Measurements from ENCODE around the gene NLGN2.
A peak's percentile ranks its signal among the peaks of the same experiment; 100 is the strongest.

Gene NLGN2

DNA sequence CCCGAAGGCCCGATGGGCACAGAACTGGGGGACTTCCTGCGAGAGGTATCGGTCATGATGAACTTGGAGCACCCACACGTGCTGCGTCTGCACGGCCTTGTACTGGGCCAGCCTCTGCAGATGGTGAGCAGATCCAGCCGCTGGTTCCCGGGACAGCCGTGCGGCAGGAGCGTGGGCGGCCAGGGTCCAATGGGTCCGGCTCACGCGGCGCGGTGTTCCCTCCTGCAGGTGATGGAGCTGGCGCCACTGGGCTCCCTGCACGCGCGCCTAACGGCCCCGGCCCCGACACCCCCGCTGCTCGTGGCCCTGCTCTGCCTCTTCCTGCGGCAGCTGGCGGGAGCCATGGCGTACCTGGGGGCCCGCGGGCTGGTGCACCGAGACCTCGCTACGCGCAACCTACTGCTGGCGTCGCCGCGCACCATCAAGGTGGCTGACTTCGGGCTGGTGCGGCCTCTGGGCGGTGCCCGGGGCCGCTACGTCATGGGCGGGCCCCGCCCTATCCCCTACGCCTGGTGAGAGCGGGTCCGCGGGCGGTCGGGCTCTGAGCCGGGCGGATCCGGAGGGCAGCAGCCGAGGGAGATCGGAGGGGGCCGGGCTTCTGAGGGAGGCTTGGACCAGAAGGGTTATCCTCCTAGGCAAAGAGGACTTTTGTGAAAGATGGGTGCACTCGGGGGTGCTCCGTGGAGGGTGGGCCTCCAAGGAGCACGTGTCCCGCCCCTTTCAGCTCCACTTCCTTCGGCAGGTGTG, 23.7 kb upstream of the NLGN2 start:
- H3K27me3 Mint-ChIP-seq: peaks cover 35% of the 10 kb centered on the region
- DNase-seq (peak; percentile 78), ATAC-seq (peak; percentile 97)
- peaks cover 9% of the 10 kb centered on the region for H3K4me1 Mint-ChIP-seq
- no peak overlapping the region for H3K27ac Mint-ChIP-seq
- peaks cover 6% of the 10 kb centered on the region for H3K9me3 Mint-ChIP-seq
- peak overlapping the region; percentile 77 for H3K4me3 Mint-ChIP-seq
- H3K36me3 Mint-ChIP-seq (ENCODE audit: low read depth): peaks cover under 1% of the 10 kb centered on the region

GRCh38 chr17:7384489-7385081, 23.1 kb upstream of the NLGN2 start:
- Mint-ChIP-seq H3K4me3 (peak overlapping the region; percentile 77), H3K4me1 (peaks cover 9% of the 10 kb centered on the region), H3K9me3 (no peaks in the 10 kb centered on the region), H3K27me3 (peaks cover 28% of the 10 kb centered on the region), H3K36me3 (ENCODE audit: low read depth) (peaks cover 4% of the 10 kb centered on the region), H3K27ac (peak overlapping the region; percentile 24)
- ATAC-seq (no peak), DNase-seq (no peak)

GRCh38 chr17:7388856-7389255, 18.8 kb upstream of the NLGN2 start:
- peaks cover 11% of the 10 kb centered on the region for H3K36me3 Mint-ChIP-seq (ENCODE audit: low read depth)
- H3K9me3 Mint-ChIP-seq: no peaks in the 10 kb centered on the region
- no peak overlapping the region for H3K27ac Mint-ChIP-seq
- peaks cover 16% of the 10 kb centered on the region for H3K4me1 Mint-ChIP-seq
- ATAC-seq: no peak
- DNase-seq: no peak
- H3K4me3 Mint-ChIP-seq: no peak overlapping the region
- no peaks in the 10 kb centered on the region for H3K27me3 Mint-ChIP-seq

DNA sequence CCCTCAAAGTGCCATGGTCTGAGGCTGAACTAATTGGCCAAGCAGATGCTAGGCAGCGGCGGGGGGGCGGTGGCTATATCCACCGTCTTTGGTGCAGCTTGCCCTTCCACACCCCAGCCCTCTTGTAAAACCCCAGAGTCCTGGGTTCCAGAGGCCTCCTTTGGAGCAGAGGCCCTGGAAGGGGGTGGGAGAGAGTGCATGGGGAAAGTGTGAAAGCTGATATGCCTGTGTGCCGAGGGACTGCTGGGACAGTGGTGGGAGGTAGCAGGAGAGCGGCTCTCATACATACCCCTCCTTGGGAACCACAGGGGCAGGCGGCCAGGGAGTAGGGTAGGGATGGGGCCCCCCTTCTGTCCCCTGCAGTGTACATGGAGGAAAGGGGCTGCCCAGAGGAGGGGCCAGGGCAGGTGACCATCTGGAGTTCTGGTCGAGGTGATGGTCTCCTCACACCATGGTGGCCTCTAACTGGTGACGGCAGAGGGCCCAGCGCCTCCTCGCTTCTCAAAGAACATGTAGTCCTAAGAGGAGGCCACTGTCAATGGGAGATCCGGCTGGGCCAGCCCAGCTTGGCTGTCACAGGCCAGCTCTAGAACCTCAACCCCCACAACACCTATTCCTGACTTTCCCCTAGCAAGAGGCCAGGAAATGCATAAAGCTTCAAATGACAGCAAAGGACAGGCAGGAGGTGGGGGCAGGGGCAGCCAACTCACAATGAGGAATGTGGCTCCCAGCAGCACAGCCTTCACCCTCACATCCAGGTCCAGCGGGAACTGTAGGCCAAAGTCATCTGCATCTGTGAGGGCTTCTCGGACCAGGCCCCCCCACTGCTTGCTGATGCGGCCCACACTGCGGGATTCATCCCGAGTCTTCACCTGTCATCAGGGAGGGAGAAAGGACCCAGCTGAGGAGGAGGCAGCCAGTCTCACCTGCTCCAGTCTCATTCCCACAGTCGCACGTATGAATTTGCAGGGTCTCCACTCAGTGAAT, 17.4 kb upstream of the NLGN2 start:
- no peaks in the 10 kb centered on the region for H3K27me3 Mint-ChIP-seq
- H3K27ac Mint-ChIP-seq: no peak overlapping the region
- no peak for ATAC-seq
- DNase-seq: no peak
- H3K4me1 Mint-ChIP-seq: peaks cover 18% of the 10 kb centered on the region
- H3K4me3 Mint-ChIP-seq: no peak overlapping the region
- H3K36me3 Mint-ChIP-seq (ENCODE audit: low read depth): peaks cover 11% of the 10 kb centered on the region
- no peaks in the 10 kb centered on the region for H3K9me3 Mint-ChIP-seq

- H3K36me3 Mint-ChIP-seq (ENCODE audit: low read depth): peaks cover 11% of the 10 kb centered on the region
- H3K9me3 Mint-ChIP-seq: no peaks in the 10 kb centered on the region
- no peak overlapping the region for H3K27ac Mint-ChIP-seq
- no peak overlapping the region for H3K4me3 Mint-ChIP-seq
- ATAC-seq (no peak), DNase-seq (no peak)
- peaks cover 20% of the 10 kb centered on the region for H3K4me1 Mint-ChIP-seq
- no peaks in the 10 kb centered on the region for H3K27me3 Mint-ChIP-seq
Measured at GRCh38 chr17:7391307-7391706, 16.3 kb upstream of the NLGN2 start.

DNA sequence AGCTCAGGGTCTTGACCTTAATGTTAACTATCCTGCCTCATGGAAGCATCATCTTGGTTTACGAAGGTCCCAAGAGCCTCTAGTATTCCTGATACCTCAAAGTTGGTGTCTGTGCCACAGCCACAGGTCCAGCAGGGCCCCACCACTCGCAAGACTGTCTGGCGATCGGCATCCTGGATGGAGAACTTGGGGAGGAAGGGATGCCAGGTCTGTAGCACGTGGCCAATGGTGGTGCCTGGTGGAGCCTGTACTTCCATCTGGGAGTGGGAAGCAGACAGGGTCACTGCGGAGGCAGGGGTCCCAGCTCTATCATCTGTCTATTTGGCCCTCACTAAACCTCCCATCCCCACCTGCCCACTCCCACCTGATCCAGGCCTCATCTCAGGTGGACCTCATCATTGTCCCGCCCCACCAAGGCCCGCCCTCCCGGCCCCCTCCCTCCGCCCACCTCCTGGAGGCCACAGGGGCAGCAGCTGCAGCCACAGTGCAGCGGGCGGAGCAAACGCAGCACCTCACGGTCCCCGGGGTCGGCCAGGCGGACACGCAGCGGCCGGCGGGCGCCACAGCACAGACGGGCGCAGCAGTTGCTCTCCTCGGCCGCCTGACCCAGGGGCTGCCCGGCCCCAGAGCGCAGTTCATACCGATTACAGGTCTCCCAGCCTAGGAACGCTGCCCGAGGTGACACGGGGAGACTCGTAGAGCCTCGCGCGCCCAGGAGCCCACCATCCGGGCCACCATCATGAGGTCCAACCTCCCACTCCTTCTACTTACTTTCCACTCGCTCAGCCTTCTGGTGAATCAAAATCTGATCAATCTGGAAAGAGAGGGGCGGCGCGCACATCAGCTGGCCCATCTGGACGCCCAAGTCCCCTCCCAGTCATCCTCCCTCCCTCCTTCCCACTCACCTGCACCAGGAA, 14.7 kb upstream of the NLGN2 start:
- ATAC-seq: no peak
- Mint-ChIP-seq H3K4me3 (peak overlapping the region; percentile 94), H3K27me3 (no peaks in the 10 kb centered on the region), H3K27ac (peak overlapping the region; percentile 22), H3K9me3 (no peaks in the 10 kb centered on the region), H3K4me1 (peaks cover 20% of the 10 kb centered on the region), H3K36me3 (ENCODE audit: low read depth) (peaks cover 11% of the 10 kb centered on the region)
- DNase-seq: no peak

DNA sequence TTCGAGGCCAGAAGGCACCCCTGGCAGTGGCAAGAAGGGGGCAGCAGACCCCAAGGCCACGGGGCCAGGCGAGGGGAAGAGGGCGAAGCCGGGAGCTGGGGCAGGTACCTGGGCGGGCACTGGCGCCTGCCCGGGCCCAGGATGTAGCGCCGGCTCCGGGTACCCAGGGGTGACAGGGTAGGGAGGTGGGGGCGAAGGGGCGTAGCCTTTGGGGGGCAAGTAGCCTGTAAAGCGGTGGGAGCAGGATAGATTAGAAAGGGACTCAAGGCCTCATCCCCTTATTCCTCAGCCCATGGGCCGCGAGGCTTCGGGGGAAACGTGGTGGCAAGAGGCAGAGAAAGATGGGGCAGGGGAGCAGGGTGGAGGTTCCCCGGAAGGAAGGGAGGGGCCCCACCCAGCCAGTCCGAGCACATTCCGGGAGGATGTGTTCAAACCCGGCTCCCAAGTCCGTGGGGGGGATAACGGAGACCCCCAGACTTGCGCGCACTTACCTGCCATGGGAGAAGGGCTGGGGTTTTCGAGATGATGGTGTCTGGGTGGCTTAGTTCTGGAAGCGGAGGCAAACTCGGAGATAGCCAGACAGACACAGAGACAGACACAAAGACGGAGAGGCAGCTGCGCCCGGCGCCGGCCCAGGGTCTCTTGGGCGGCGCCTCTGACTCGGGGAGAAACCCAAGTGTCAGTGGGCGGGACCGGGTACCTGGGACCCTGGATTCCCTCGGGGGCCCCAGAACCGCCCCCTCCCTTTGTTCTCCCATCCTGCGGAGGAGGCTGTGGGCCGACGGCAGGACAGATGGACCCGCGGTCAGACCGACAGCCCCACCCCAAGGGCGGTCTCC, 13.8 kb upstream of the NLGN2 start:
- Mint-ChIP-seq H3K4me3 (peak overlapping the region; percentile 94), H3K9me3 (no peaks in the 10 kb centered on the region), H3K27me3 (no peaks in the 10 kb centered on the region), H3K36me3 (ENCODE audit: low read depth) (peaks cover 11% of the 10 kb centered on the region), H3K27ac (peak overlapping the region; percentile 82), H3K4me1 (peaks cover 20% of the 10 kb centered on the region)
- peak; percentile 61 for DNase-seq
- peak; percentile 60 for ATAC-seq

DNA sequence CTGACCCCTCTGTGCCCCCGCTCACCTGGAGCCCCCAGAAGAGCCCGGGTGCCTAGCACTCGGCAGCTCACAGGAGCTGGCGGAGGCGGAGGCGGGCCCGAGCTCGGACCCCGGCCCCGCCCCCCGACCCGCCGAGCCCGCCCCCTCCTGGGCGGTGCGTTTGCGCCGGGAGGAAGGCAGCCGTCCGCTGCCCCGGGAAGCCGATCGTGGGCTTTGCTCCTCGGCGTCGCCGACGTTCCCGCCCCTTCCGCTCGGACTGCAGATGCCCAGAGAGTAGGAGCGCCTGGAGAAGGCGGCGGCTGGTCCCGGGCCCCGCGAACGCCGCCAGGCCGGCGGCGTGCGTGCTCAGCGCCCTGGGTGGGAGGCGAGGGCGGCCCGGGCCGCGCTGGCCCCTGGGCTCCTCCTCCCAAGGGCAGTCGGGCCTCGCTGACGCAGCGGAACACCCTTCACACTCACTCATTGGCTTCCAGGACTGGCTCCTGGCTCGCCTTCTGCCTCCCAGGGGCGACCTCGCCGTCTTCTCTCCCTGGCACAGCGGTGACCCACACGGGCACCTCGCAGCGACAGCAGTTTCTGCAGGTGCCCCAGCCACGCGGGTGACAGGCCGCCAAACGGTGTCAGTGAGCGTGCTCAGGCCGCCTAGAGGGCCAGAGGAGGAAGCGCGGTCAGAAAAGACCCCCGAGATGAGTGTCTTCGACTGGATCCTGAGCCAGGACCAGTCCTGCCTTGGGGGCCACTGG, 13.0 kb upstream of the NLGN2 start, which contains the start of gene PLSCR3:
TSS of gene PLSCR3 (minus strand) at position 74 of the 740 bp plus-strand sequence. CDS start 415 bp downstream, outside the sequence.
- Mint-ChIP-seq H3K27me3 (no peaks in the 10 kb centered on the region), H3K4me3 (peak within 1 kb of the TSS; percentile 94), H3K9me3 (no peaks in the 10 kb centered on the region), H3K27ac (peak within 1 kb of the TSS; percentile 90), H3K36me3 (ENCODE audit: low read depth) (peaks cover 6% of the 10 kb centered on the region), H3K4me1 (peaks cover 20% of the 10 kb centered on the region)
- ATAC-seq (peak; percentile 88), DNase-seq (peak; percentile 89)

DNA sequence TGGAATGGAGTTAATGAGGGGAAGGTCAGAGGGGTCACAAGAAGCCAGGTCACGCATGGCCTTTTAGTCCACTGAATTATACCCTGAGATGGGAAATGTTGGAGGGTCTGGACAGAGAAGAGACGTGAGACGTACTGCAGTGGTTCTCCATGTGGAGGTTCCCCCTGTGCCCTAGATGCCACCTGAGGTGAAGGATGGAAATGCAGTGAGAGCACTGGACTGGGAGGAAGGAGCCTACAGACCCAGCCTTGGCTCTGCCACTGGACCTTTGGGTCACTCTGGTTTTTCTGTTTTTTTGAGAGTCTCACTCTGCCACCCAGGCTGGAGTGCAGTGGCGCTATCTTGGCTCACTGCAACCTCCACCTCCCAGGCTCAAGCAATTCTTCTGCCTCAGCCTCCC, 11.5 kb upstream of the NLGN2 start:
- H3K27me3 Mint-ChIP-seq: no peaks in the 10 kb centered on the region
- ATAC-seq (no peak), DNase-seq (no peak)
- H3K4me1 Mint-ChIP-seq: peaks cover 18% of the 10 kb centered on the region
- no peaks in the 10 kb centered on the region for H3K9me3 Mint-ChIP-seq
- no peak overlapping the region for H3K27ac Mint-ChIP-seq
- H3K36me3 Mint-ChIP-seq (ENCODE audit: low read depth): peaks cover 2% of the 10 kb centered on the region
- peak overlapping the region; percentile 9 for H3K4me3 Mint-ChIP-seq

GRCh38 chr17:7398612-7399011, 9.0 kb upstream of the NLGN2 start:
- H3K4me3 Mint-ChIP-seq: no peak overlapping the region
- H3K9me3 Mint-ChIP-seq: no peaks in the 10 kb centered on the region
- H3K36me3 Mint-ChIP-seq (ENCODE audit: low read depth): no peaks in the 10 kb centered on the region
- H3K27ac Mint-ChIP-seq: no peak overlapping the region
- ATAC-seq: no peak
- no peaks in the 10 kb centered on the region for H3K27me3 Mint-ChIP-seq
- DNase-seq: no peak
- peaks cover 15% of the 10 kb centered on the region for H3K4me1 Mint-ChIP-seq

GRCh38 chr17:7403043-7403726, 4.5 kb upstream of the NLGN2 start:
- H3K9me3 Mint-ChIP-seq: no peaks in the 10 kb centered on the region
- H3K4me3 Mint-ChIP-seq: peak overlapping the region; percentile 89
- H3K36me3 Mint-ChIP-seq (ENCODE audit: low read depth): no peaks in the 10 kb centered on the region
- peaks cover 18% of the 10 kb centered on the region for H3K4me1 Mint-ChIP-seq
- H3K27me3 Mint-ChIP-seq: peaks cover 3% of the 10 kb centered on the region
- H3K27ac Mint-ChIP-seq: peak overlapping the region; percentile 90
- DNase-seq: peak; percentile 43
- no peak for ATAC-seq

- ATAC-seq: peak; percentile 48
- Mint-ChIP-seq H3K4me3 (peak overlapping the region; percentile 89), H3K27me3 (peaks cover 3% of the 10 kb centered on the region), H3K36me3 (ENCODE audit: low read depth) (no peaks in the 10 kb centered on the region), H3K27ac (peak overlapping the region; percentile 90), H3K9me3 (no peaks in the 10 kb centered on the region), H3K4me1 (peaks cover 18% of the 10 kb centered on the region)
- DNase-seq: no peak
Measured at GRCh38 chr17:7403727-7403976, 4.0 kb upstream of the NLGN2 start.
